IPS DF 4.7 (cell line): ENCODE results near the gene HOMER2.
"Not testable (repeated sequence)": the region's sequence is repeated elsewhere in the genome, so short reads cannot be mapped to it uniquely, and the experiment has no call there.

ENCODE experiments used
- DNase-seq: peaks from one replicate; pipeline ENCODE4 v3.0.0-alpha.2; 2013; ENCODE audit warnings: low spot score; ENCODE audit errors: extremely low read depth

Gene HOMER2

DNA sequence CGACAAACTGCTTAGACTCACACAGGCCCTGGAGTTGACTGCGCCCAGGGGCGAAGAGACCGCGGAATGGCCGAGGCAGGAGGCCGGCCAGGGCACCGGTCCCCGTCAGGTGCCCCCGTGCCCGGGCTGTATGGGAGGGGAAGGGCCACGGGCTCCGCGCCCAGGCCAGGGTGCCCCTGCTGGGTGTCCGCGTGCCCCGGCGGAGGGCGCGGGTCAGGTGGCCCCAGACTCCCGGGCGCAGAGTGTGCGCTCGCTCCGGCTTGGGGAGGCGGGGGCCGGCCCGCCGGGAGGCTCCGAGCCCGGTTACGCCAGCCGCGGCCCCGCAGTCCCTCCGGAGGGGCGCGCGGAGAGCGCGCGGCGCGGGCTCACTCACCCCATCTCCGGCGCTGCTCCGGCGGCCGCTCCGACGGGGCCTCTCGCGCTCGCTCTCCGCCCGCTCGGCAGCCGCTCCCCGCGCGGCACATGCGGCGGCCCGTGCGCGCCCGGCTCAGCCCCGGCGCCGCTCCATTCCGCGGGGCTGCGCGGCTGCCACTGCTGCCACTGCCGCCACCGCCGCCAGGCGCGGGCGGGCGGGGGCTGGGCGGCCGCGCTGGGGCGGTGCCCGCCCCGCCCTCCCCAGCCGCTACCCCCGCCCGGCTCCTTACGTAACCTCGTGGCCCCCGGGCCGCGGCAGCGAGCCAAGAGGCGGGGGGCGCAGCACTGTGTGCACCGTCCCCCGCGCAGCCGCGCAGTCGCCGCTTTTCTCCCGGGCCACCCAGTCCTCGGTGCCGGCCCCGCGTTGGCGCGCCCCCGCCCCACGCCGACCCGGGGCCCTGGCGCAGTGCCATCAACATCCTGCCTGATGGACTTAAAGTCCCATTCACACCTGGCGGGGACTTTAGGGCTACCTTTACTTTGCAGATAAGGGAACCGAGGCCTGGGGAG is at the start of gene HOMER2:
TSS of gene HOMER2 (minus strand) at position 563 of the 924 bp plus-strand sequence. CDS start at position 378, 185 bp downstream.
- DNase-seq, result no peak

GRCh38 chr15:83000672-83001031 is 48.1 kb upstream of the HOMER2 start:
- DNase-seq, result not testable (repeated sequence)

GRCh38 chr15:82999905-83000671 is 47.6 kb upstream of the HOMER2 start:
- DNase-seq, result peak; percentile 30

DNA sequence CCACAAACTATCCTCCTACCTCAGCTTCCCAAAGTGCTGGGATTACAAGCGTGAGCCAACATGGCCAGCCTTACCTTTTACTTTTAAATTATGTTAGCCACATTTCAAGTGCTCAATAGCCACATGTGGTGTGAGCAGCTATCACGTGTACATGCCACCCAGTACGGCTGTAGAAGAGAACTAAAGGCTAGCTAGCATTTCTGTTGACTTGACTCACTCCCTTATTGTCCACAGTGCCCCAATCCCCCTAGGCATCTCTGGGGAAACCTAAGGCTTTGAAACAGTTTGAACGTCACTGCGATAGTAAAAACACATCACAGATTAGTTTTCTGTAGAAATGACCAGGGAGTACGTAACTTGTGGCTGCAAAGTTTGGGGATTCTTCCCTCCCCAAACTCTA is 46.9 kb upstream of the HOMER2 start:
- DNase-seq, result no peak

DNA sequence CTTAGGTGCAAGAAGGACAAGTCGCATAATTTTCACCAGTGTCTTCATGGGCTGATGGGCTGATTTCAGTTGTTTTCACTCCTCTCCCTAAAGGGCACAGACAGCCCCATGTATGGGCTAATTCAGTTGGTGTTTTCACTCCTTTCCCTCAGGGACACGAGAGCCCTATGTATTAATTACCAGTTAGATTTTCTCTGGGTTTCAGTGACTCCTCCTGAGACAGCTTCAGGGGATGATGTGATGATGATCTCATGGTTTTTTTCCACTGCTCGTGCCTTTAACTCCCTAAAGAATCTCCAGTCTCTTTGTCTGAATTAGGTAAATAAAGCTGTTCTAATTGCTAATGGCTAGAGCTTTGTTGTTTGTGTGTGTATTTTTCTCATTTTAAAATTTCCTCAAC is 43.4 kb upstream of the HOMER2 start:
- DNase-seq, result no peak

DNA sequence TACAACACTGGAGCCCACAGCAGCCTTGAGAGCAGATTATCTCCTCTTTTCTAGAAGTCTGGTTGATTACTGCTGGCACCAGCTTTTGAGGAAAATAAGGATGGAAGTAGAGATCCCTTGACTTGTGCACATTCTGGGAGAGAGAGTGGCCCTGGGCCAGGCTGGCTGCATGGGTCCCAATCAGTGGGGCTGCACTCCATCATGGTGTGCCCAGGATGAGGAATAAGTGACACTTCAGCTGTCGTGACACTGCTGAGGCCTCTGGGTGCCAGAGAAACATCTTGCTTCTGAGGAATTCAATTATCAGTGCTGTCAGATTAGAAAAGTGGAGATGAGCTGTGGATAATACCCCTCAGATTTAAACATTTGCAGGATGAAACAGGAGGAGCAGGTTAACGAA is 42.6 kb upstream of the HOMER2 start:
- no peak for DNase-seq

DNA sequence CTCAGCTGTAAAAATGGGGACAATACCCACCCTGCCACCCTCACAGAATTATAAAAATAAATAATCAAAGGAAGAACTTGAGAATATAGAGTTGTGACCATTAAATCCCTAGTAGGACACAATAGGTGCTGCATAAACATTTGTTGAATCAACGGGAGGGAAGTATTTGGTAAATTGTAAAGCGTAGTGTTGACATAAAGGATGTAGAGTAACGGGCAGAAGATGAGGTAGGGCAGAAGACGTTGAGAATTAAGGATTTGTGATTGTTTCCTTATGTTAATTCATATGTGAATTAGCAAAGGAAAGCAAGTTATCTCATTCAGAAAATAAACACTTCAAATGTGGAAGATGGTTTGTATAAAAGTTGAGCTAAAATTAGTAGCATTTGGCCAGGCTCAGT is 40.6 kb upstream of the HOMER2 start:
- no peak for DNase-seq

- DNase-seq, result no peak
Measured at GRCh38 chr15:82992436-82992998, 40.0 kb upstream of the HOMER2 start.

GRCh38 chr15:82986442-82986780 is 33.9 kb upstream of the HOMER2 start:
- DNase-seq, result no peak

GRCh38 chr15:82985688-82986441 is 33.3 kb upstream of the HOMER2 start, which contains the start of gene RAMAC:
TSS of gene RAMAC (plus strand) at chr15:82986210. CDS start at chr15:82989019, 2,809 bp downstream.
- peak; percentile 87 for DNase-seq

- DNase-seq, result no peak
Measured at GRCh38 chr15:82980981-82981380, 28.5 kb upstream of the HOMER2 start.

- DNase-seq, result no peak
Measured at GRCh38 chr15:82979726-82980125, 27.2 kb upstream of the HOMER2 start.

- no peak for DNase-seq
Measured at GRCh38 chr15:82978438-82978837, 25.9 kb upstream of the HOMER2 start.

GRCh38 chr15:82977076-82977475 is 24.6 kb upstream of the HOMER2 start:
- no peak for DNase-seq

DNA sequence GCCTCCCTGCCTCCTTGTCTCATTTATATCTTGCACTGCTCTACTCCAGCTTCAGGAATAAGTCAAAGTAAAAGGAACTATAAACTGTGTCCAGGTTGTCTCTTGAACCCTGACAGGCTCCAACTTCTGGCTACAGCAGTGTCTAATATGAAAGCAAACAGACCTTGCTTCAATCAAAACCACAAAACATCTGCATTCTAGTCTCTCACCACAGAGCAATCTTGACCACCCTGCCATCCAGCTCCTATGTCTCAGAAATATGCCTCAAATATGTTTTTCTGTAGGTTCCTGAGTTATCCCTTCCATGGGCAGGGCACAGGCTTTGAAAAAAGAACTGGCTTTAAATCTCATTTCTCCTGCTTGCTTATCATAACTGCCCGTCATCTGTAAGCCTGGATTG is 20.5 kb upstream of the HOMER2 start:
- DNase-seq, result no peak

DNA sequence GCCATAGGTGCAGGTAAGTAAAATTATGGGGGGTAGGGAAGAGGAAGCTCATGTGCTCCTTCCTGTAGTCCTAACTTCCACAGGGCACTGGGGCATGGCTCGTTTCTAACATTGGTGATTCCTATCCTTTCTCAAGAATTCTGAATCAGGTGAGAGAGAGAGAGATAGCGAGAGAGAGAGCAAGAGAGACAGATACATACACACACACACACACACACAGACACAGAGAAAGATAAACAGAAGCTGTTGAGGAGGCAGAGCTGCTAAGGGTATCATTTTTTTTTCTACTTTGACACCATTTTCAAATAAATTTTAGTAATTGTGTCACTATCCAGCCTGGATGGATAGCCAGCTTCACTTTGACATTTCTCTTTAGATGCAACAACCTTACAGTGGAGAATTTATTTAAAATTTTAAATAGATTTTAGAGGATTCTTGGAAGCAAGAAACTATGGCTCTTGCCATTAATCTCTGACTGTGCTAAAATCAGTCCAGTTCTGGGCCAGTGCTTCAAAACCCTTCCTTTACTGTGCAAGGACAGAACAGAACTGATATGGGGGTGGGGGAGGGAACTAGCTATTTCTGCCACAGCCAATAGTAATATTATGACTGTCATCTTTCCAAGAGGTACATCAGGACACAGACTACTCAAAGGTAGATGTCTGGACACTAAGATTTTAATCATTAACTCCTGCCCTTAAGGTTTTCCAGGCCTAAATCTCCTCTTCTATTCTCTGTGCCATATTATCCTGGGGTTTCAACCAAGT is 18.9 kb upstream of the HOMER2 start:
- DNase-seq, result no peak

- DNase-seq, result no peak
Measured at GRCh38 chr15:82970696-82971095, 18.2 kb upstream of the HOMER2 start.

GRCh38 chr15:82970078-82970686 is 17.7 kb upstream of the HOMER2 start:
- no peak for DNase-seq

DNA sequence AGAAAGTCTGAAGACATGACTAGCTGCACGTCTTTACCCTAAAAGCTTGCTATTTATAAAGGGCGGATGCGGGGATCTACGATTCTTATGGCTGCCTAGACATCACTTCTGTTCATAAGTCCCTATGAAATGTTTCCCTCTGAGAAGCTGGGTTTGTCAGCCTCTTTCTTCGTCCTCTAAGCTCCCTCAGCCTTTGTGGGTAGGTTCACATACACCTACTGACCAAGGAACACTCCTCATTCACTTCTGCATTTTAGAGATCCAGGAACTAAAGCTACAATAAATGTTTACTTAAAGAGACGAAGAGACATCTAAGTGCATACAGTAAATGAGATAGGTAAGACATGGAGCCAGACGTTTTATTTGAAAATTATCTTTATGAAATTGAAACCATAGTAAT is 16.8 kb upstream of the HOMER2 start:
- no peak for DNase-seq

DNA sequence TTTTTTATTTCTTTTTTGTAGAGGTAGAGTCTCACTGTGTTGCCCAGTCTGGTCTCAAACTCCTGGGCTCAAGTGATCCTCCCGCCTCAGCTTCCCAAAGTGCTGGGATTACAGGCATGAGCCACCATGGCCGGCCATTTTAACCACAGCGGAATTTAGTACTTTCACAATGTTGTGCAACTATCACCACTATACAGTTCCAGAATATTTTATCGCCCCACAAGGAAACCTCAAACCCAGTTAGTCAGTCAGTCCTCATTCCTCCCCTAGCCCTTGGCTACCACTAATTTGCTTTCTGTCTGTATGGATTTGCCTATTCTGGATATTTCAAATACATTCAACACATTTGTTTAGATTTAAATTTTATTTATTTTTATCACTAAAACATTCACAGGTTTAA is 15.5 kb upstream of the HOMER2 start:
- no peak for DNase-seq
